Measurements from ENCODE around the gene C9orf72. TPM values are rescaled to one million over a fixed set of nuclear protein-coding genes. Genes with fewer than 3 reads are reported as not detected.

The C9orf72 gene
- total RNA-seq, 1 donor from 2014 or later, result 4.8 TPM

DNA sequence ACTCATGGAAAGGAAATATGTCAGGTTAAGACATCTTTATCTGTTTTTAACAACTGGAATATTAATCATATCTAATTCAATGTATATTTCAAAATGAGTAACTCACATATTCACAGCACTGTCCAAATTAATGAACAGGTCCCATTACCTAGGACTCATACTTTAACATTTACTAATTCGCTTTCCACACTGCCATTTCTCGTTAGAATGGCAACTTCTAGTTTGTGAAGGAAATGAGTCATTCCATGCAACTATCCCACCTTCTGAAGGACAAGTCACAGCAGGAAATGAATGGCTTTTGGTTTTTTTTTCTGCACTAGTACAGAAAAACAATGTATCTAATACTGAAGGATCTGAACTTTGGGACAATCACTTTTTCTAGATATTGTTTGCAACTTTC lies 73.8 kb downstream of the C9orf72 start:
- Mint-ChIP-seq H3K4me3 (ENCODE audit: unreplicated experiment) (no peak overlapping the region), H3K36me3 (ENCODE audit: low read depth, unreplicated experiment) (peaks cover 2% of the 10 kb centered on the region), H3K9me3 (ENCODE audit: unreplicated experiment) (peaks cover 3% of the 10 kb centered on the region), H3K27ac (ENCODE audit: unreplicated experiment) (peak overlapping the region; percentile 62), H3K27me3 (ENCODE audit: low read depth, unreplicated experiment) (no peaks in the 10 kb centered on the region), H3K4me1 (ENCODE audit: low read depth, unreplicated experiment) (peaks cover 29% of the 10 kb centered on the region)
- no peak overlapping the region for H3K9ac ChIP-seq (ENCODE audit: low read length)
- H3K36me3 ChIP-seq (ENCODE audit: insufficient read depth, low read length), result no peaks in the 10 kb centered on the region
- TF ChIP-seq, protein P1, sequence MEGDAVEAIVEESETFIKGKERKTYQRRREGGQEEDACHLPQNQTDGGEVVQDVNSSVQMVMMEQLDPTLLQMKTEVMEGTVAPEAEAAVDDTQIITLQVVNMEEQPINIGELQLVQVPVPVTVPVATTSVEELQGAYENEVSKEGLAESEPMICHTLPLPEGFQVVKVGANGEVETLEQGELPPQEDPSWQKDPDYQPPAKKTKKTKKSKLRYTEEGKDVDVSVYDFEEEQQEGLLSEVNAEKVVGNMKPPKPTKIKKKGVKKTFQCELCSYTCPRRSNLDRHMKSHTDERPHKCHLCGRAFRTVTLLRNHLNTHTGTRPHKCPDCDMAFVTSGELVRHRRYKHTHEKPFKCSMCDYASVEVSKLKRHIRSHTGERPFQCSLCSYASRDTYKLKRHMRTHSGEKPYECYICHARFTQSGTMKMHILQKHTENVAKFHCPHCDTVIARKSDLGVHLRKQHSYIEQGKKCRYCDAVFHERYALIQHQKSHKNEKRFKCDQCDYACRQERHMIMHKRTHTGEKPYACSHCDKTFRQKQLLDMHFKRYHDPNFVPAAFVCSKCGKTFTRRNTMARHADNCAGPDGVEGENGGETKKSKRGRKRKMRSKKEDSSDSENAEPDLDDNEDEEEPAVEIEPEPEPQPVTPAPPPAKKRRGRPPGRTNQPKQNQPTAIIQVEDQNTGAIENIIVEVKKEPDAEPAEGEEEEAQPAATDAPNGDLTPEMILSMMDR (IDR thresholded peaks at IDR 0.05; ENCODE audit: insufficient read depth, low read depth, low read length), result no peak
- TF ChIP-seq EZH2 (IDR thresholded peaks at IDR 0.05; ENCODE audit: insufficient read depth, low read length), result no peak
- DNase-seq (ENCODE audit: low read depth) (peak; percentile 23), FAIRE-seq (peak; percentile 49)
- no peaks in the 10 kb centered on the region for H3K9me3 ChIP-seq (ENCODE audit: insufficient read depth, low read depth, low read length)
- no peak overlapping the region for H2AFZ ChIP-seq (ENCODE audit: low read depth, low read length)
- no peak overlapping the region for H3K4me3 ChIP-seq (ENCODE audit: insufficient read depth, low read depth, low read length)
- H3K27ac ChIP-seq (ENCODE audit: low read depth, low read length), result no peak overlapping the region
- H3K4me1 ChIP-seq (ENCODE audit: insufficient read depth, low read length), result peaks cover 3% of the 10 kb centered on the region
- H3K27me3 ChIP-seq (ENCODE audit: insufficient read depth, low read length), result no peaks in the 10 kb centered on the region
- no peaks in the 10 kb centered on the region for H3K79me2 ChIP-seq (ENCODE audit: insufficient read depth, low read length)
- H4K20me1 ChIP-seq (ENCODE audit: insufficient read depth, low read length), result no peaks in the 10 kb centered on the region
- H3K4me2 ChIP-seq (ENCODE audit: low read length), result peak overlapping the region; percentile 22

DNA sequence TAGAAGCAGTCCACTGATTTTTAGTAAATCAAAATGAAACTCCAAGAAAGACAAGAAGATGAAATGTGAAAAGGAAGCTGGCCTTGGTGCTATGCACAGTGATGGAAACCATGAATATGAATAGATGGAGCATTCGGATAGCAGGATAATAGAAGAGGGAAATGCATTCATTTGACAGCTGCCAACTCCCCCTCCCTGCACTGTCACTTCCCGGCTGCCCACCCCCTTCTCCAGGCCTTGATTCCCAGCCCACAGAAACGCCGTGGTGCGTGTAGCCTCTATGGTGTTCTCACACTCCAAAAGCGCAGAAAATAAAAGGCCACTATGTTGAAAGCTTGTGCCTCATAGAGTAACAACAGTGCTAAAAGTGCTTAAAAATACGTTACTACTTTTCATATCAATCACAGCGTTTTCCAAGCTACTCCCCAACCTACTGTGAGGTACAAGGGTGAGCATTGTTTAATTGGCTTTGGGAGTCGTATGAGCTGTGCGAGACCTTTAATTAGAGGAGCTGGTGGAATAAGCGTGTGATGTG lies 75.3 kb downstream of the C9orf72 start:
- Histone ChIP-seq H3K9ac (ENCODE audit: low read length) (no peak overlapping the region), H3K79me2 (ENCODE audit: insufficient read depth, low read length) (no peaks in the 10 kb centered on the region), H3K4me1 (ENCODE audit: insufficient read depth, low read length) (peaks cover 3% of the 10 kb centered on the region), H3K9me3 (ENCODE audit: insufficient read depth, low read depth, low read length) (no peaks in the 10 kb centered on the region), H3K4me3 (ENCODE audit: insufficient read depth, low read depth, low read length) (no peak overlapping the region), H3K27ac (ENCODE audit: low read depth, low read length) (no peak overlapping the region), H3K27me3 (ENCODE audit: insufficient read depth, low read length) (no peaks in the 10 kb centered on the region), H2AFZ (ENCODE audit: low read depth, low read length) (no peak overlapping the region), H4K20me1 (ENCODE audit: insufficient read depth, low read length) (no peaks in the 10 kb centered on the region), H3K4me2 (ENCODE audit: low read length) (peak overlapping the region; percentile 38), H3K36me3 (ENCODE audit: insufficient read depth, low read length) (no peaks in the 10 kb centered on the region)
- peaks cover 3% of the 10 kb centered on the region for H3K9me3 Mint-ChIP-seq (ENCODE audit: unreplicated experiment)
- DNase-seq (ENCODE audit: low read depth) (no peak), FAIRE-seq (no peak)
- H3K4me3 Mint-ChIP-seq (ENCODE audit: unreplicated experiment), result no peak overlapping the region
- peak overlapping the region; percentile 44 for H3K27ac Mint-ChIP-seq (ENCODE audit: unreplicated experiment)
- no peaks in the 10 kb centered on the region for H3K27me3 Mint-ChIP-seq (ENCODE audit: low read depth, unreplicated experiment)
- TF ChIP-seq, protein P1 (IDR thresholded peaks at IDR 0.05; ENCODE audit: insufficient read depth, low read depth, low read length), result no peak
- TF ChIP-seq EZH2 (IDR thresholded peaks at IDR 0.05; ENCODE audit: insufficient read depth, low read length), result no peak
- peaks cover 29% of the 10 kb centered on the region for H3K4me1 Mint-ChIP-seq (ENCODE audit: low read depth, unreplicated experiment)
- H3K36me3 Mint-ChIP-seq (ENCODE audit: low read depth, unreplicated experiment), result no peaks in the 10 kb centered on the region

Other genes with a start within 250 kb of the C9orf72 start
- not detected in 2 replicates for gene IFNK, start 49.2 kb downstream of the C9orf72 start, total RNA-seq
- gene MOB3B, start 43.7 kb downstream of the C9orf72 start, total RNA-seq, result 2.8 and 3.9 TPM in 2 replicates